Uterus (tissue), 4 donors: ENCODE measurements around the gene ART4. TPM values are rescaled to one million over a fixed set of nuclear protein-coding genes. Genes with fewer than 3 reads are reported as not detected.

ENCODE experiments used
- DNase-seq, 2 donors: peaks; one replicate each; pipeline ENCODE4 v3.0.0-alpha.2; 2019 to 2020
- H3K27ac ChIP-seq, 2 donors: fragments of 200-600 bp; sonication (generic); 1 replicate in 1 of 2; 2 replicates in 1 of 2; pipeline ENCODE4 v1.5.1; 2016 to 2018
- H3K27me3 ChIP-seq, 2 donors: fragments of 200-600 bp; sonication (generic); one replicate each; pipeline ENCODE4 v1.5.1; 2018 to 2019; ENCODE audit warnings: control low read depth in 1 of 2
- H3K36me3 ChIP-seq, 2 donors: fragments of 200-600 bp; sonication (generic); one replicate each; pipeline ENCODE4 v1.5.1; 2019; ENCODE audit warnings: control low read depth in 1 of 2
- H3K4me1 ChIP-seq, 2 donors: fragments of 200-600 bp; sonication (generic); one replicate each; pipeline ENCODE4 v1.5.1; 2018 to 2019; ENCODE audit warnings: control low read depth in 1 of 2
- H3K4me3 ChIP-seq, 2 donors: fragments of 200-600 bp; sonication (generic); 1 replicate in 1 of 2; 2 replicates in 1 of 2; pipeline ENCODE4 v1.5.1; 2018 to 2019; ENCODE audit warnings: mild to moderate bottlenecking in 1 of 2
- H3K9me3 ChIP-seq, 2 donors: fragments of 200-600 bp; sonication (generic); one replicate each; pipeline ENCODE4 v1.5.1; 2019; ENCODE audit warnings: control low read depth in 1 of 2
- CTCF ChIP-seq, 4 experiments: fragments of 200-600 bp in 2 of 4; fragments of 450-650 bp in 2 of 4; sonication (generic) in 2 of 4; IDR thresholded peaks; one replicate each; pipeline ENCODE4 v1.5.1; 2016 to 2019; ENCODE audit warnings: antibody characterized with exemption in 4 of 4, mild to moderate bottlenecking in 2 of 4, moderate library complexity in 1 of 4
- POLR2A ChIP-seq, 2 donors: fragments of 450-650 bp; IDR thresholded peaks; one replicate each; pipeline ENCODE4 v1.6.1; 2016; ENCODE audit warnings: antibody characterized with exemption in 2 of 2, mild to moderate bottlenecking in 1 of 2, moderate library complexity in 1 of 2
- intact Hi-C: fragments of 100-400 bp; cut with DNase I; formaldehyde crosslinking; loops from one replicate; pipeline ENCODE4 v1.15.1; 2023; ENCODE audit warnings: low total_unique reads
- total RNA-seq, 4 donors: library from RNA; depleted of rRNA in 3 of 4; stranded (reverse); fragments of >200 nt in 3 of 4; gene quantifications; one replicate each; pipeline versions ENCODE4 v1.1.0 to v1.2.4, GENCODE V29; 2014 to 2023
- donor health status: DM: yes; HTN: yes; CAD: no.

Gene ART4
- total RNA-seq, 4 donors from 2014 or later = 0.51 to 3.7 (median 1.0) TPM

- intact Hi-C loops = no loop called here
- TF ChIP-seq POLR2A (IDR thresholded peaks at IDR 0.05) (no peak), CTCF (IDR thresholded peaks at IDR 0.05) (no peak)
Measured at GRCh38 chr12:14878488-14878887, 35.2 kb upstream of the ART4 start.

GRCh38 chr12:14876833-14877232 is 33.5 kb upstream of the ART4 start:
- intact Hi-C loops = no loop called here
- TF ChIP-seq CTCF (IDR thresholded peaks at IDR 0.05) (no peak), POLR2A (IDR thresholded peaks at IDR 0.05) (no peak)
- Histone ChIP-seq H3K27ac (no peak overlapping the region), H3K9me3 (no peaks in the 10 kb centered on the region), H3K4me3 (no peak overlapping the region), H3K27me3 (no peaks in the 10 kb centered on the region), H3K4me1 (no peaks in the 10 kb centered on the region), H3K36me3 (no peaks in the 10 kb centered on the region)
- DNase-seq = no peak

More at GRCh38 chr12:14878488-14878887, 35.2 kb upstream of the ART4 start:
- Histone ChIP-seq H3K36me3 (no peaks in the 10 kb centered on the region), H3K4me1 (no peaks in the 10 kb centered on the region), H3K4me3 (no peak overlapping the region), H3K27ac (no peak overlapping the region), H3K27me3 (no peaks in the 10 kb centered on the region), H3K9me3 (no peaks in the 10 kb centered on the region)
- DNase-seq = no peak

GRCh38 chr12:14874882-14875281 is 31.6 kb upstream of the ART4 start:
- no peaks in the 10 kb centered on the region for H3K27me3 ChIP-seq
- no peaks in the 10 kb centered on the region for H3K36me3 ChIP-seq
- TF ChIP-seq CTCF (IDR thresholded peaks at IDR 0.05) (no peak), POLR2A (IDR thresholded peaks at IDR 0.05) (no peak)
- intact Hi-C loops = no loop called here
- H3K4me3 ChIP-seq = no peak overlapping the region
- no peaks in the 10 kb centered on the region for H3K4me1 ChIP-seq
- H3K9me3 ChIP-seq = no peaks in the 10 kb centered on the region
- H3K27ac ChIP-seq = no peak overlapping the region
- DNase-seq = no peak

GRCh38 chr12:14873440-14874185 is 30.3 kb upstream of the ART4 start:
- Histone ChIP-seq H3K27ac (no peak overlapping the region), H3K4me3 (no peak overlapping the region), H3K27me3 (no peaks in the 10 kb centered on the region), H3K4me1 (no peaks in the 10 kb centered on the region), H3K36me3 (no peaks in the 10 kb centered on the region), H3K9me3 (no peaks in the 10 kb centered on the region)
- TF ChIP-seq POLR2A (IDR thresholded peaks at IDR 0.05) = no peak
- no peak for TF ChIP-seq CTCF (IDR thresholded peaks at IDR 0.05)
- no peak for DNase-seq
- intact Hi-C loops = no loop called here

- Histone ChIP-seq H3K4me1 (no peaks in the 10 kb centered on the region), H3K4me3 (no peak overlapping the region), H3K27me3 (no peaks in the 10 kb centered on the region), H3K27ac (no peak overlapping the region), H3K36me3 (no peaks in the 10 kb centered on the region), H3K9me3 (no peaks in the 10 kb centered on the region)
- intact Hi-C loops = no loop called here
- no peak for DNase-seq
- TF ChIP-seq POLR2A (IDR thresholded peaks at IDR 0.05) (no peak), CTCF (IDR thresholded peaks at IDR 0.05) (no peak)
Measured at GRCh38 chr12:14871886-14872285, 28.6 kb upstream of the ART4 start.
